GM18520 (cell line): ENCODE data around the gene FNDC3B.
"Not testable (repeated sequence)": the region's sequence is repeated elsewhere in the genome, so short reads cannot be mapped to it uniquely, and the experiment has no call there.

Experiments used
- ATAC-seq: cut with Tn5 transposase; IDR thresholded peaks from one replicate; pipeline ENCODE4 v1.9.1; 2021; ENCODE audit not compliant: unreplicated experiment

The FNDC3B gene

DNA sequence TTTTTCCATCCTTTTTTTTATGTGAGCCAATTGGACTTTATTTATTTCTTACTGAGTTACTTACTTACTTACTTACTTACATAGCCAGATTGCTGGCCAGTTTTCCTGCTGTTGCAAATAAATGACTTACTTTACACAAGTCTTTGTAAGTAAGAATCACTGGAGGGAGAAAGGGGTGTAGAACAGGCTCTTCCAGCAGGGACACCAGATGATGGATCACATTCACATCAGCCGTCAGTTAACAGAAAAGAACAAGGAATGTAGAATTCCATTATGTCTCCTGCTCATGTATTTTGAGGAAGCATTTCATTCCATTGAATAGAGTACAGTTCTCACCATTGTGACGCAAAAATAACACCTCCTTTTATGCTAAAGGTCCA, 188.6 kb downstream of the FNDC3B start:
- no peak for ATAC-seq

DNA sequence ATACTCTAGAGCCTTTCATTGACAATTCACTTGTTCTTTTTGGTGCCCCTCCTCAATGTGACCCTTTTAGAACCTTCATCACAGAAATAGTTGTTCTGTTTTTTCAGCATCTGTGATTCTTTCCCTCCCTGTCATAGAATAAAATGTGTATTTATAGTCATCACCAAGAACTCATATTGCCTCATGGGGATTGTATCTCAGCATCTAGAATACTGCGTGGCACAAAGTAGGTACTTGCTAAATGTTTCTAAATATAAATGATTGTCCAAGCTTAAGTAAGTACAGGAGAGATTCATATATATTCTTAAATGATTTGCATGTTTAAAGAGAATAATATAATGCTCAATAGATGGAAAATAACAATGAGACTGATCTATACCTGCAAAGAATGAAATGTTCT, 190.1 kb downstream of the FNDC3B start:
- no peak for ATAC-seq

DNA sequence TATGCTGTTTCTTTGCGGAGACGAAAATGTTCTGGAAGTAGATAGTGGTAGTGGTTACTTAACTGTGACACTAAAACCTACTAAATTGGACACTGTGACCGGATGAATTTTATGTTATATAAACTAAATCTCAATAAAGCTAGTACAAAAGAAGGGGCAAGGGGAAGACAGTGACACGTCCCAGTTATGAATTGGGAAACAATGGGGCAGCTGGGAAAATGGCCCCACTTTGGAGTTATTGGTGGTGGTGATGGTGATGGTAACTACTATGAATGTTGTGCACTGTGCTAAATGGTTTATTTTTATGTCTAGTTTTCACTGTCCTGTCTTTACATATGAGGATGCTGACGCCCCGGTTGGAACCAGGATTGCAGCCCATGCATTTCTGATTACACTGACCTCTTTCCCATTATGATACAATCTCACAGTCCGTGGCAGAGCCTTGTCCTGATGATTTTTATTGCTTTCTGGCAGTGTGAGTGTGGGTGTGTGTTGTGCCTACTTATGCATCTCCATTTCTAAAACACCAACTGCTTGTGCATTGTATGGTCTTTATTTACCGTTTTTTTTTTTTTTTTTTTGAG, 192.0 kb downstream of the FNDC3B start:
- no peak for ATAC-seq

DNA sequence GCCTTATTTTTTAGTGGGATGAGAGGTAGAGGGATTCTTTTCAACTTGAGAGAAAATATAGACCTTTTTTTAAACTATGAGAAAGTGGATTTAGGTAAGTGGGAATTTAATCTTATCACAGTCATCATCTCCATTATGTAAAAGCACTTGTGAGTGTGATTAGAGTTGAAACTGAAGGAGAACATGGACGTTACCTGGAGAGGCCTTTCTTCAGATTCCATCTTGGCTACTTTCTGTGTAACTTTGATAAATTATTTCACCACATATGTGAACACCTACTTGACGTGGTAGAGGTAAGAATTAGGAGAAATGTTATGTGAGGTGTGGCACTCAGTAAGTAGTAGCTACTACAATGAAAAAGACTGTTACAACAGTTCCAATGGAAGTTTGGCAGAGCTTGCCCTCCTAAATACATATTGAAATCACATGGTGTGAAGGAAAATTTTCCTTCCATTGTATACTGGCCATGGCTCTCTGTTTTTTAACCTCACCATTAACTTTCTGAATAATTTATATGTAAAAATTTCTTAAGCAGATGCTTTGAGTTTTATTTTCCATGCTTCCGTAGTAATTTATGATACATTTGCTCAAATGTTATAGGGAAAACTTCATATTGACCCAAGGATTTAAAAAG, 193.3 kb downstream of the FNDC3B start:
- ATAC-seq: no peak

DNA sequence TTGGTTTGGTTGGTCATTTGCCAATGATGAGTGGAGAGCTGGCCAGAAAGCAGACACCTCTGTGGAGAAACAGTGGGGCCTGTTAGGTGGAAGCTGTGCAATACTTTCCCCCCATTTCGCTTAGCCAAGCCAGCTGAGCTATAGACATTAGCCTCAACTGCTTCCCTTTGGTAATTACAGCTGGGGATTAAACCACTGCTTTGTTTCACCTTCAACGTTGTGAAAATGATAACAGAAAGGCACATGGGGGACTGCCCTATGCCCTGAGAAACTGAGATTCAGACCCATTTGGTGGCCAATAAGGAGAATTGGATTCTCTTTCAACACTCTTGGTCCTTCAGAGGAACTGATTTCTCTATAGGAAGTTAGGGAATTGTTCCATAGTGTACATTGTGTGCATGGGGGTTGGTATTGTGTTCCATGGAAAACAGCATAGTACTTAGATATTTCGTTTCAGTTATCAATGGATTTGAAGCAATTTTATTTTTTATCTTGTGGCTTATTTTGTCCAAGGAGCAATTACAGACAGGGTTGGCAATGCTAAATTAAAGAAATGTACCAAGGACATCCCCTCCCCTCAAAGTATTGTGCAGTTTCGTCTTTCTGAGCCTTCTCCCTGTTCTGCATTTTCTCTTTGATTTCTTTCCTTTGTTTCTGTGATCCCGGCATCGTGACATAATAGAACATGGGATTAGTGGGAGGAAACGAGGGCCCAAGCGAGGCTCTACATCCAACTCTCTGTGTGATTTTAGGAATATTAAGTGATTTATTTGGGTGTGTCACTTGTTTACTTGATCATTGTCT, 194.3 kb downstream of the FNDC3B start:
- no peak for ATAC-seq

DNA sequence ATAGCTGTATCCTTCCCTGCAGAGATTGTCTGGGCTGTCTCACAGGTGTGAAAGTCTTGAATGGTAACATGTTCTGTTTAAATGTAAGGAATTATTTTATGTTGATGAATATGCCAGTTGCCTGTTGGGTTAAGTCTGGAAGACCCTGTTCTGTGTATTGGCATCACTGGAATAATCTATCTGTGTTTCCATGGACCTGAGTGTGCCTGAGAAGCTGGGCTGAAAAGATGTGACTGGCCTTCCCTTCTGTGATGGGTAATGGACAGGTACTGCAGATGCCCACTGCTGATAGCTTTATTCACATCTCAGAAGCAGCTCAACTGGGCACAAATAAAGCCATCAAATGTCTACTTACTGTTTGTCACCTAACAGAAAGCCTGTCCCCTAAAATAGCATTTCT, 196.3 kb downstream of the FNDC3B start:
- no peak for ATAC-seq

DNA sequence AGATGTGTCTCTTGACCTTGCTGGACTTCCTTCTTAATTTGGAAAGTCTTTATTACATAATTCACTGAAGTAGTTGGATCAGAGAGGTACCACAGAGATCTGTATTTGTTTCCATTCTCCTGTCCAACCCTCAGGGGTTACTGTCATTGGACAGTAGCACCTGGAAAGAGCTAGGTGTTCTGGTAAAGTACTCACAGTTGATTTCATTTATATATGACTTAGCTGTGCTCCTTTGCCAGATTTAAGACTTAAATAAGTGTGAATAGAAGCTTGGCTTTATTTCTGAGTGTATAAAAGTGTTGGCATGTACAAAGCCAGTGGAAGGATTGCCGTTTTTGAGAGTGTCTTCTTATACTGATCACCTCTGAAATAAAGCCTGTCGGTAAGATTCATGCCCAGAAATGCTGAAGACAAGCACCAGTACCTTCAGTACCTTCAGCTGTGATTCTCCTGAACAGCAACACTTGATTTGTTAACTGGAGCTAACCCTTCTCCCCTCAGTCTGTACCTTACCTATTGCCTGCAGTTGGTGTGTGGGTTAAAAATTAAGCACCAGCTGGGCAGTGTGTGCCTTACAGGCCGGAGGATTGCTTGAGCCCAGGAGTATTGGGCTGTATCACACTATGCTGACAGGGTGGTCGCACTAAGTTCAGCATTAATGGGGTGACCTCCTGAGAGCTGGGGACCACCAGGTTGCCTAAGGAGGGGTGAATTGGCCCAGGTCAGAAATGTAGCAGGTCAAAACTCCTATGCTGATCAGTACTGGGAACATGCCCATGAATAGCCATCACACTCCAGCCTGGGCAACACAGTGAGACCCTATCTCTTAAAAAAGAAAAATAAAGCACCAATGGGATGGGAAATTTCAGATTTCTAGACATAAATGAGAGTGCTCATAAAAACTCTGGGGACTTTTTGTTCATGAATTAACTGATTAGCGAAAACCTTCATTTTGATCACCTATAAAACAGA, 197.7 kb downstream of the FNDC3B start:
- no peak for ATAC-seq

DNA sequence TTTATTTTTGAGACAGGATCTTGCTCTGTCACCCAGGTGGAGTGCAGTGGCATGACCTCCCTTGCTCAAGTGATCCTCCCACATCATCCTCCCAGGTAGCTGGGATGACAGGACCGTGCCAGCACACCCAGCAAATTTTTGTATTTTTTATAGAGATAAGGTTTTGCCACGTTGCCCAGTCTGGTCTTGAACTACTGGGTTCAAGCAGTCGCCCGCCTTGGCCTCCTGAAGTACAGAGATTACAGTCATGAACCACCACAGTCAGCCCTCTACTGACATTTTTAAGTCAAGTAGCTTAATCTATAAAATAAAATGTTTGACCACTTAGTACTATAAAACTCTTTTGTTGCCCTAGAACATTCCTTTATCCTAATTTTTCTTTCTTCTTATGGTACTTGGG, 198.8 kb downstream of the FNDC3B start:
- no peak for ATAC-seq

DNA sequence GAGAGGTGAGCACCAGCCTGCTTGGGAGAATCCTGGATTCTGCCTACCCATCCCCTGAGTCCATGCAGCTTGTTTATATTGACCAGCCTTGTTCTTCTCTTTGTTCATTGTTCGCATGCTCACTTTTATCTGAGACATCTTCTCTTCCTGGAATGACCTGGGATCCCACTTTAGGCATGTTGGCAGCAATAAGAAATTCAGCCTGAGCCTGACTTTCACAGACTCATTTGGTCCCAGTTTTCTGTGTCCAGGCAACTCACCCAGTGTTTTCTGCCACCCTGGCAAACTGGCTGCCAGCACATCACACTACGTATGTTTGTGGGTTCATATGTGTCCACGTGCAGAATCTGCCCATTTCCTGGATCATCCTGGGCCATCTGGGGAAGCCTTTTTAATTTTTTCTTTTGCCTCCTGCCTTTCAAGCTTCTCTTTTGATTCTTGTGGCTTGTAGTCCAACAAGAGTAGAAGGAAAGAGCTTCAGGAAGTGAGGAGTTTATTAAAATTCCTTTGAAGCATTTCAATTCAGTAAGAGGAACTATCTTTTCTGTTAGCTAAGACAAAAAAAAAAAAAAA, 199.9 kb downstream of the FNDC3B start:
- ATAC-seq: no peak

DNA sequence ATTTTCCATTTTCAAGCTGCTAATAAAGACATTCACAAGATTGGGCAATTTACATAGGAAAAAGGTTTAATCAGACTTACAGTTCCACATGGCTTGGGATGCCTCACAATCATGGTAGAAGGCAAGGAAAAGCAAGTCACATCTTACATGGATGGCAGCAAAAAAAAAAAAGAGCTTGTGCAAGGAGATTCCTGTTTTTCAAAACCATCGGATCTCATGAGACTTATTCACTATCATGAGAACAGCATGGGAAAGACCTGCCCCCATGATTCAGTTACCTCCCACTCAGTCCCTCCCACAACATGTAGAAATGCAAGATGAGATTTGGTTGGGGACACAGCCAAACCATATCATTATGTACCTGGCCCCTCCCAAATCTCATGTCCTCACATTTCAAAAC, 202.0 kb downstream of the FNDC3B start:
- ATAC-seq: no peak

DNA sequence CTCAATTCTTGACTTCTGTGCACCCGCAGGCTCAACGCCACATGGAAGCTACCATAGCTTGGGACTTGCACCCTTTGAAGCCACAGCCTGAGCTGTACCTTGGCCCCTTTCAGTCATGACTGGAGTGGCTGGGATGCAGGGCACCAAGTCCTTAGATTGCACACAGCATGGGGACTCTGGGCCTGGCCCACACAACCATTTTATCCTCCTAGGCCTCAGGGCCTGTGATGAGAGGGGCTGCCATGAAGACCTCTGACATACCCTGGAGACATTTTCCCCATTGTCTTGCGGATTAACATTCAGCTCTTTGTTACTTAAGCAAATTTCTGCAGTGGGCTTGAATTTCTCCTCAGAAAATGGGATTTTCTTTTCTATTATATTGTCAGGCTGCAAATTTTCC, 203.1 kb downstream of the FNDC3B start:
- ATAC-seq: not testable (repeated sequence)

DNA sequence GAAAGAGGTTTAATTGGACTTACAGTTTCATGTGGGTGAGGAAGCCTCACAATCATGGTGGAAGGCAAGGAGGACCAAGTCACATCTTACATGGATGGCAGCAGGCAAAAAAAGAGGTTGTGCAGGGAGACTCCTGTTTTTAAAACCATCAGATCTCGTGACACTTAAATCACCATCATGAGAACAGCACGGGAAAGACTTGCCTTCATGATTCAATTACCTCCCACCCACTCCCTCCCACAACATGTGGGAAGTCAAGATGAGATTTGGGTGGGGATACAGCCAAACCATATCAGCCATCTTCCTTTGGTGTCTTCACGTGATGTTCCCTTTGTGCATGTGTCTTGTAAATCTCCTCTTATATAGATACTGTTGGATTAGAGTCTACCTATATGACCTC, 204.0 kb downstream of the FNDC3B start:
- not testable (repeated sequence) for ATAC-seq

DNA sequence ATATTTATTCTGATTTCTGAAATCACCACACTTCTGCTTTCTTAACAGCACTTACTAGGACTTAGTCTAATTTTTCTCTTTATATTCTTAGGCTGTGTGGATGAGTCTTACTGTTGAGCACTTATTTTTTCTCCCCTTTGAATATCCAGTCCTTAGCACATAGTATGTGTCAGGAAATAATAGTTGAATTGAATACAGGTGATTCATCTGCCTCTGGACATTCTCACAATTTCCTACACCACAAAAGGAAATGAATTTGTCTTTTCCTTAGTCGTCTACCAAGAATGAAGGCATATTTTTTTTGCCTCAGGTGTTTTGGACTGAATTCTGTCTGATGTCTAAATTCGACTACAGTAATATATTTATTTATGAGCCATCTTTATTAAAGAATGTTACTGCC, 204.6 kb downstream of the FNDC3B start:
- no peak for ATAC-seq

DNA sequence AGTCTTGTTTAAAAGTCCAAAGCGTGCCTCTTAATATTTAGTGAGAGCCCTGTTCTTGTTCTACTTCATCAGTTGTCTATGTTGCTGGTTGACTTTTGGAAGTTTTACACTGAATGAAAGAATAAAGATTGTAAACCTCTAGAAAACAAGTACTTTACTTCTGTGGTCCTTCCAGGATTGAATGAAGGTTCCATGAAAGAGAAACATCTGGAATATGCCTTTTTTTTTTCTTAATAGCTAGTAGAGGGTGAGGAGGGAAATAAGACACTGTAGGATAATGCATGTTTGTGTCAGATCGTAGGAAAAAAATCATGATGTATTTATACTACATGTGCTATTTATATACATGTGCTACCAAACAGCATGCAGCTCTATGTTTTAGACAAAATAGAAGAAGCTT, 205.9 kb downstream of the FNDC3B start:
- no peak for ATAC-seq

DNA sequence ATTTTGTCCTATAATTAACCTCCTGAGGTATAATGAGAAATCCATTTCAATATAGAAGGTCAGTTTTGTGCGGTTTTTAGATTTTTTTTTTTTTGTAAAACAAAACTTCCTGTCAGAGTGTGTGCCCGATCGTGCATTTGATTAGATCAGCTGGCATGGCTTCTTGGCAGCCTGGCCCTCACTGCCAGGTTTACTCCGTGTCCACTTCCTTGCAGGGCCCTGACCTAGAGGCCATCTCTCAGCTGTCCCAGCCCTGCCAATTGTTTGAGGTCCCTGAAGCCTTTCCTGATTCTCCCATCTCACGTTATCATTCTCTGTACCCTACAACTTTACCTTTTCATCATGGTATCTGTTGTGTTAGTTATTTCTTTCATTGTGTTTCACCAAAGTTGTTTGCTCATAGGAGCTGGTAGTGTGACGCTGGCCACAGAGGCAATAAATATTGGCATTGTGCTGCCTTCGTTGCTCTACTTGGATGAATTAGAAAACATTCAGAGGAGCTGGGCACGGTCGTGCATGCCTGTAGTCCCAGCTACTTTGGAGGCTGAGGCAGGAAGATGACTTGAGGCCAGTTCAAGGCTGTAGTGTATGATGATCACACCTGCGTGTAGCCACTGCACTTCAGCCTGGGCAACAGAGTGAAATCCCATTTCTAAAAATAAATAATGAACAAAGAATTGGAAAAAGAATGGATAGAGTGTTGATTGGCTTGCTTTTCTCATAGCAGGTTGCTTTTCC, 206.9 kb downstream of the FNDC3B start:
- ATAC-seq: no peak

DNA sequence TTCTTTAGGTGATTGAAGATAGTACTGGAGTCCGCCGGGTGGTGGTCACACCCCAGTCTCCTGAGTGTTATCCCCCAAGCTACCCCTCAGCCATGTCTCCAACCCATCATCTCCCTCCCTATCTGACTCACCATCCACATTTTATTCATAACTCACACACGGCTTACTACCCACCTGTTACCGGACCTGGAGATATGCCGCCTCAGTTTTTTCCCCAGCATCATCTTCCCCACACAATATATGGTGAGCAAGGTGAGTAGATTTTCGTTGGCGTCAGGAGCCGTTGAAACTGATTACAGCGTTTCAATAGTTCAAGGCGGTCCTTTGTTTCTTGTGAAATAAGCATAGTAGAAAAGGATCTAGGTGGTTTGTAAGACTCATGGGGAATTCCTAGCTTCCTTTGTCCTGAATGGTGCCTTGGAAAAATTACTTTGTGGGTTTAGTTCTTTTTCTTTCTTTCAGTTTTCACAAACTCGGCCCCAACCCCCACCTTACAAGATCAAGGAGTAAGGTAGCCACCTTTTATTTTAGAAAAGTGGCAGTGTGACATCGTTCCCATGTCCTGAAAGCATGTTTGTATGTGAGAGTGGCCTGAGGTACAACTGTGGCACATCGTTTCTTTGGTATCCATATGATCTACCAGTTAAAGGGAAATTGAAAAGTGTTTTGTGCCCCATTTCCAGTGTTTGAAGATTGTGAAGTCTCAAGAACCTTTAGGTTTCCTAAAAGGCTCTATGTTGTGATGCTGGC, 208.3 kb downstream of the FNDC3B start:
- no peak for ATAC-seq

DNA sequence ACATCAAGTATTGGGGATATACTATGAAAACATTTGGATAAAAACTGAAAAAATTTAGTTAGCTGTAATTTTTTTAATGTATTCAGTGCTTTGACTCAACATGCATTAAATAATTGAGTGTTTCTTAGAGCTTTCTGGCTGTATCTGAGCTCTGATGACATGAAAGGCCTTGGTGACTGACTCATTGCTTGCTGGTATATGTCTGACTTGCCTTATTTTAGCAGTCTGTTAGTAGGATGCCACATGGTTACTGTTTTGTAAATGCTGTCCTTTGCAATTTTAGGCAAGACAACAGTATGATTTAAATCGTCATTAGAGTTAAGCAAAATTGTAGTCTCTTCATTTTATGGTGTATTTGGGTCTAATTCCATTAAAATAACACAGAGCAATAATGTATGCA, 209.7 kb downstream of the FNDC3B start:
- no peak for ATAC-seq

DNA sequence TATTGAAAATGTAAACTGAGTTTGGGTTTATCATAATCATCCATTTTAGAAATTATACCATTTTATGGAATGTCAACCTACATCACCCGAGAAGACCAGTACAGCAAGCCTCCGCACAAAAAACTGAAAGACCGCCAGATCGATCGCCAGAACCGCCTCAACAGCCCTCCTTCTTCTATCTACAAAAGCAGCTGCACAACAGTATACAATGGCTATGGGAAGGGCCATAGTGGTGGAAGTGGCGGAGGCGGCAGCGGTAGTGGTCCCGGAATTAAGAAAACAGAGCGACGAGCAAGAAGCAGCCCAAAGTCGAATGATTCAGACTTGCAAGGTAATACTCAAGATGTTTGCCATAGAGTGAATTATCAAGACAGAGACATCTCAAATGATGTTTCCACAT, 211.8 kb downstream of the FNDC3B start:
- no peak for ATAC-seq

DNA sequence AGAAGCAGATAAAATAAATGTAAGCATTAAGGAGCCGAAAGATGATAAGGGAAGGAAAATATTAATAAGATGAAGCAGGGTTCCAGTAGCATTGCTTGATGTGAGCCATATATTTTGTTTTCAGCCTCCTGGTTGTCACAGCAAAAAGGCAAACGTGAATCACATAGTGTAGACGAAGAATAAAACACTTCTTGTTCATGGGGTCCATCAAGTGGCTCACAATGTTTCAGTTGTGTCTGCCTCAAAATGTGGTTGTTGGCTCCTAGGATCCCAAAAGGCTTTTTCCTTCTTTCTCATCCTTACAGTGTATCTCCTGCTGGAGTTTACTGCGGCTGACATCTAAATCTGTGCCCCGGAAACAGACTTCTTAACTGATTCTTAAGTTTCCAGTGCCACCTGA, 213.8 kb downstream of the FNDC3B start:
- ATAC-seq: no peak

DNA sequence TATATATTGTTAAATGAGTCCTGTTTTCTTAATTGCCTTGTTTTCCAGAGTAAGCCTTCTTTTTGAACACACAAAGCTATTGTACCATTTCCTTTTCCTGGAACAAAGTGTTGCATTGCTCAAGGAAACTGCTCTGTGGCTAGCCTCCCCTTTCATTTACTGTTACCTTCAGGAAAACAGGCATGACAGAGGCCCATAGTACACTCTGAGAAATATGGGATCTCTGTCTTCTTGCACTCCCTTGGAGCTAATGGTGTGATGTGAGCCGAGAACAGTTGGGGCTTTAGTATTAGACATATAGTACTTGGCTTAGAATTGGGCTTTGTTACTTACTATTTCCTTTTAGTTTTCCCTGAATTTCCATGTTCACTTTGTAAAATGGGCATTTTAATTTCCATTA, 215.2 kb downstream of the FNDC3B start:
- ATAC-seq: no peak
